Measurements from ENCODE around the gene WTIP. TPM values are rescaled to one million over a fixed set of nuclear protein-coding genes. Genes with fewer than 3 reads are reported as not detected.

The WTIP gene
- 23.8 to 35.3 TPM (median 30.1 TPM) in 5 replicates for total RNA-seq (2022; extraction: Qiagen RNA extraction; ENCODE audit: low read depth)

GRCh38 chr19:34480971-34481841, at the start of gene WTIP:
WTIP (plus strand) TSS chr19:34481758; CDS start chr19:34481975, 217 bp downstream.

Other genes starting within 250 kb of the WTIP start
- gene GARRE1, start 227.2 kb upstream of the WTIP start, total RNA-seq (2022; extraction: Qiagen RNA extraction; ENCODE audit: low read depth) = 8.6 to 13.0 TPM (median 11.9 TPM) in 5 replicates
- 628 to 728 TPM (median 711 TPM) in 5 replicates for gene GPI, start 116.6 kb upstream of the WTIP start, total RNA-seq (2022; extraction: Qiagen RNA extraction; ENCODE audit: low read depth)
- 28.7 to 35.7 TPM (median 33.5 TPM) in 5 replicates for gene PDCD2L, start 77.4 kb upstream of the WTIP start, total RNA-seq (2022; extraction: Qiagen RNA extraction; ENCODE audit: low read depth)
- 261 to 329 TPM (median 268 TPM) in 5 replicates for gene UBA2, start 53.4 kb upstream of the WTIP start, total RNA-seq (2022; extraction: Qiagen RNA extraction; ENCODE audit: low read depth)
- gene SCGB2B2, start 195.4 kb downstream of the WTIP start, total RNA-seq (2022; extraction: Qiagen RNA extraction; ENCODE audit: low read depth) = 0.17 to 0.19 TPM in 2 of 5 replicates, not detected in the others
- gene ZNF302, start 195.9 kb downstream of the WTIP start, total RNA-seq (2022; extraction: Qiagen RNA extraction; ENCODE audit: low read depth) = 11.9 to 17.7 TPM (median 16.6 TPM) in 5 replicates